DMS153 treated with DMSO at 0.1 percent for 48 hours (cell line): ENCODE data around the gene THBS3.
"Not testable (repeated sequence)": the region's sequence is repeated elsewhere in the genome, so short reads cannot be mapped to it uniquely, and the experiment has no call there.

ENCODE experiments used
- DNase-seq: peaks from one replicate; lab custom pipeline; 2025; ENCODE audit not compliant: unreplicated experiment; lab: John Stamatoyannopoulos, UW

The THBS3 gene

GRCh38 chr1:155160128-155160527 lies 47.6 kb downstream of the THBS3 start:
- no peak for DNase-seq

GRCh38 chr1:155158991-155159390 lies 48.7 kb downstream of the THBS3 start:
- no peak for DNase-seq

- DNase-seq: not testable (repeated sequence)
Observed at GRCh38 chr1:155155996-155156643, 51.6 kb downstream of the THBS3 start.
